Esophagus squamous epithelium (tissue), 4 donors: ENCODE results near the gene SNTN.

Experiments used
- POLR2A ChIP-seq, 4 donors: fragments of 450-650 bp; IDR thresholded peaks; one replicate each; pipeline ENCODE4 v1.6.1; 2017; ENCODE audit warnings: antibody characterized with exemption in 4 of 4, mild to moderate bottlenecking in 4 of 4, moderate library complexity in 3 of 4
- TF ChIP-seq, protein P1 (sequence below), 6 experiments: fragments of 450-650 bp in 4 of 6; fragments of 200-600 bp in 2 of 6; sonication (generic) in 2 of 6; IDR thresholded peaks; one replicate each; pipeline ENCODE4 v1.5.1; 2016 to 2019; ENCODE audit warnings: antibody characterized with exemption in 6 of 6, mild to moderate bottlenecking in 4 of 6, moderate library complexity in 4 of 6

DNA sequence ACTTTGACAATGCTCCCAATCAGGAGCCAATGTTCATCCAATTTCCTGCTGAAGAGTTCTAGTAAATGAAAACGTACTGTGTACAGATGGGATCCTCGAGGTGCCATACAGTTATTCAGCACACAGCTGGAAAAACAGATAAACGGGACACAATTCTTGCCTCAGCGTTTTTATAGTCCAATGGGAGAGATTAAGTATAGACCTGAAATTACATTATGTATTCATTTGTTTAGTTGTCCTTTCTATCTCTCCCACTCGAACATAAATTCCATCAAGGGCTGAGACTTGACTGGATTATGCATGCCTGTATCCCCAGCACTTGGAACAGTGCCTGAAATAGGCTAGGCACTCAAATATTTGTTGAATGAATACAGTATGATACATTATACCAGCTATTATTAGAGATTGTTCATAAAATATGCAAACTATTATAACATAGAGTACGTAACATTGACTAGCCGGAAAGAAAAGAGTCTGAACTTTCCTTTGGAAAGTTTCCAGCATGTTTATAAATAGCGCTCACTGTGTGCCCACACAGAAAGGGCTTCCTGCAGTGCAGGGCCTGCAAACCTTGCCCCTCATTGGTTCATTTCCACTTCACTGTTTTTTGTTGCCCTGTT is 27.4 kb upstream of the SNTN start:
- TF ChIP-seq, protein P1, sequence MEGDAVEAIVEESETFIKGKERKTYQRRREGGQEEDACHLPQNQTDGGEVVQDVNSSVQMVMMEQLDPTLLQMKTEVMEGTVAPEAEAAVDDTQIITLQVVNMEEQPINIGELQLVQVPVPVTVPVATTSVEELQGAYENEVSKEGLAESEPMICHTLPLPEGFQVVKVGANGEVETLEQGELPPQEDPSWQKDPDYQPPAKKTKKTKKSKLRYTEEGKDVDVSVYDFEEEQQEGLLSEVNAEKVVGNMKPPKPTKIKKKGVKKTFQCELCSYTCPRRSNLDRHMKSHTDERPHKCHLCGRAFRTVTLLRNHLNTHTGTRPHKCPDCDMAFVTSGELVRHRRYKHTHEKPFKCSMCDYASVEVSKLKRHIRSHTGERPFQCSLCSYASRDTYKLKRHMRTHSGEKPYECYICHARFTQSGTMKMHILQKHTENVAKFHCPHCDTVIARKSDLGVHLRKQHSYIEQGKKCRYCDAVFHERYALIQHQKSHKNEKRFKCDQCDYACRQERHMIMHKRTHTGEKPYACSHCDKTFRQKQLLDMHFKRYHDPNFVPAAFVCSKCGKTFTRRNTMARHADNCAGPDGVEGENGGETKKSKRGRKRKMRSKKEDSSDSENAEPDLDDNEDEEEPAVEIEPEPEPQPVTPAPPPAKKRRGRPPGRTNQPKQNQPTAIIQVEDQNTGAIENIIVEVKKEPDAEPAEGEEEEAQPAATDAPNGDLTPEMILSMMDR (IDR thresholded peaks at IDR 0.05), result no peak
- no peak for TF ChIP-seq POLR2A (IDR thresholded peaks at IDR 0.05)
